Common myeloid progenitor, CD34-positive (primary cell): ENCODE measurements around the gene CDKL2.

Source experiments
- CTCF ChIA-PET: fragments of 350-600 bp; sonication (Branson Sonifier 250); formaldehyde crosslinking; loops from one replicate; lab custom pipeline; 2021; ENCODE audit warnings: antibody characterized with exemption; lab: Charles Lee
- POLR2A ChIA-PET: fragments of 350-600 bp; sonication (Branson Sonifier 250); formaldehyde crosslinking; loops from one replicate; lab custom pipeline; 2021; ENCODE audit warnings: antibody characterized with exemption; lab: Charles Lee
- DNase-seq, 3 donors: peaks; one replicate each; pipeline versions ENCODE4 v3.0.0 to v3.0.0-alpha.2; 2013
- H3K27ac ChIP-seq, 2 experiments: 1 replicate in 1 of 2; 2 replicates in 1 of 2; pipeline ENCODE4 v1.7.0; 2013; ENCODE audit warnings: inconsistent platforms in 2 of 2, low read length in 2 of 2, mild to moderate bottlenecking in 2 of 2, low read depth in 1 of 2, moderate library complexity in 1 of 2; ENCODE audit not compliant: severe bottlenecking in 2 of 2, insufficient read depth in 1 of 2, poor library complexity in 1 of 2
- H3K27me3 ChIP-seq, 5 experiments: replicated peaks in 2 of 5; 1 replicate in 3 of 5; 2 replicates in 2 of 5; pipeline versions ENCODE4 v1.6.1 to v1.7.0; 2013; ENCODE audit warnings: low read length in 4 of 5, mild to moderate bottlenecking in 2 of 5, moderate library complexity in 2 of 5, inconsistent platforms in 1 of 5; ENCODE audit not compliant: insufficient read depth in 5 of 5, control insufficient read depth in 4 of 5
- H3K36me3 ChIP-seq, 4 experiments: 1 replicate in 2 of 4; 2 replicates in 2 of 4; pipeline versions ENCODE4 v1.6.1 to v1.7.0; 2013; ENCODE audit warnings: low read length in 3 of 4, control low read depth in 1 of 4, mild to moderate bottlenecking in 1 of 4; ENCODE audit not compliant: control insufficient read depth in 4 of 4, insufficient read depth in 4 of 4
- H3K4me1 ChIP-seq, 4 experiments: 1 replicate in 3 of 4; 2 replicates in 1 of 4; pipeline versions ENCODE4 v1.6.1 to v1.7.1; 2013; ENCODE audit warnings: low read length in 3 of 4, mild to moderate bottlenecking in 3 of 4, control low read depth in 1 of 4, inconsistent platforms in 1 of 4, moderate library complexity in 1 of 4; ENCODE audit not compliant: control insufficient read depth in 4 of 4, insufficient read depth in 4 of 4; ENCODE audit errors: control extremely low read depth in 1 of 4
- H3K4me3 ChIP-seq, 7 experiments: 1 replicate in 4 of 7; 2 replicates in 3 of 7; pipeline versions ENCODE4 v1.5.1 to v1.7.0; 2013; ENCODE audit warnings: mild to moderate bottlenecking in 7 of 7, low read length in 6 of 7, moderate library complexity in 6 of 7, inconsistent platforms in 2 of 7, low read depth in 2 of 7, control low read depth in 1 of 7; ENCODE audit not compliant: insufficient read depth in 4 of 7, control insufficient read depth in 1 of 7; ENCODE audit errors: extremely low read depth in 1 of 7
- H3K9me3 ChIP-seq, 5 experiments: 1 replicate in 4 of 5; 2 replicates in 1 of 5; pipeline versions ENCODE4 v1.6.1 to v1.7.1; 2013; ENCODE audit warnings: low read length in 4 of 5, mild to moderate bottlenecking in 2 of 5, inconsistent platforms in 1 of 5, low read depth in 1 of 5, moderate library complexity in 1 of 5; ENCODE audit not compliant: control insufficient read depth in 4 of 5, insufficient read depth in 2 of 5; ENCODE audit errors: control extremely low read depth in 1 of 5
- WGBS: methylation state at CpG from one replicate; pipeline ENCODE4 v1.1.5; 2013; ENCODE audit not compliant: insufficient coverage; 5-methylcytosine and 5-hydroxymethylcytosine counted together

Gene CDKL2

GRCh38 chr4:75565481-75565880, 64.8 kb downstream of the CDKL2 start:
- no peaks in the 10 kb centered on the region for H3K27me3 ChIP-seq
- CTCF ChIA-PET: no interaction called here
- peaks cover 0 to 21% (median 6%) of the 10 kb centered on the region in 4 experiments for H3K4me1 ChIP-seq
- H3K9me3 ChIP-seq: no peaks in the 10 kb centered on the region
- H3K27ac ChIP-seq: no peak overlapping the region
- POLR2A ChIA-PET: interaction anchor here (0.6 kb wide), 1 partner anchor 203 kb away, joined by 3 read pairs; no protein-coding TSS in a partner anchor
- DNase-seq: peak; percentile 26 to 77 (median 64)
- H3K4me3 ChIP-seq: no peak overlapping the region
- H3K36me3 ChIP-seq: no peaks in the 10 kb centered on the region

- no peak overlapping the region for H3K4me3 ChIP-seq
- POLR2A ChIA-PET: no interaction called here
- CTCF ChIA-PET: no interaction called here
- peaks cover 0 to 2% (median 0%) of the 10 kb centered on the region in 5 experiments for H3K27me3 ChIP-seq
- H3K36me3 ChIP-seq: no peaks in the 10 kb centered on the region
- H3K27ac ChIP-seq: no peak overlapping the region
- no peaks in the 10 kb centered on the region for H3K9me3 ChIP-seq
- H3K4me1 ChIP-seq: peaks cover 0 to 21% (median 6%) of the 10 kb centered on the region in 4 experiments
- WGBS: 100% methylated on average over 3 of the region's 11 CpGs
- no peak for DNase-seq
Observed at GRCh38 chr4:75564023-75564422, 66.3 kb downstream of the CDKL2 start.

DNA sequence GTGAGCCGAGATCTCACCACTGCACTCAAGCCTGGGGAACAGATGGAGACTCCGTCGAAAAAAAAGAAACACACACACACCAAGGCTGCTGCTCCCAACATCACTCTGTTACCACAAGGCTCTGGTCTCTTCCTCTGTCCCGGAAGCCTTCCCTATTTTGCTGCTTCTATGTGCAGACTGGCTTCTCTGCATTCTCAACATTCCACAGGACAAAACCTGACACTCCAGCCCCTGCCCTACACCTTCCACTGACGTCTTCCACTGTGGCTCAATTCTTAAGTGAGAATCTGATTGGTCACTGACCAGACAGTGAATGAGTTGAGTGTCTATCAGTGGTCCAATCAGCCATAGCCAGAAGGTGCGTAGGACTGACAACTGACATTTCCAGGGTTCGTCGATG, 68.5 kb downstream of the CDKL2 start:
- ChIA-PET CTCF (interaction anchor here (1.2 kb wide), 1 partner anchor 9 kb away, joined by 7 read pairs; no protein-coding TSS in a partner anchor), POLR2A (no interaction called here)
- H3K4me1 ChIP-seq: peaks cover 0 to 14% (median 6%) of the 10 kb centered on the region in 4 experiments
- 95% methylated on average over 5 of the region's 8 CpGs for WGBS
- no peak overlapping the region for H3K4me3 ChIP-seq
- no peaks in the 10 kb centered on the region for H3K9me3 ChIP-seq
- H3K27me3 ChIP-seq: peaks cover 0 to 2% (median 0%) of the 10 kb centered on the region in 5 experiments
- no peak for DNase-seq
- H3K27ac ChIP-seq: no peak overlapping the region
- H3K36me3 ChIP-seq: no peaks in the 10 kb centered on the region

DNA sequence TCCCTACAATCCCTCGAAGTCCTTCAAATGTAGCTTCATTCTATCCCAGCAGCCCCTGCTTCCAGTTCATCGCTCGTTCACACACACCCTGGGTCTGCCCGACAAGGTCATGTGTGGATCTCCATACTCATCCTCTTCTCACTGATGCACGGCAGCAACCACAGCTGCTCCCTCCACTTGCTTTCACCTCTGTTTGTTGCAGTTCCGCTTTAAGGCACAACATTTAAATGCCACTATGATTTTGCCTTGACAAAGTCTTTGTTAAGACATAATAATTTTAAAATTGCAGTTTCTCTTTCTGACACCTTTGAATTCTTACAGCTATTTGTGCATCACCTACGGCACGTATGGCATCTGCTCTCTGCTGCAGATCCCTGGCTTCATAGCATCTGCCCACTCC, 72.6 kb downstream of the CDKL2 start:
- Histone ChIP-seq H3K36me3 (no peaks in the 10 kb centered on the region), H3K27me3 (peaks cover 0 to 2% (median 0%) of the 10 kb centered on the region in 5 experiments), H3K9me3 (no peaks in the 10 kb centered on the region), H3K4me3 (no peak overlapping the region), H3K27ac (no peak overlapping the region), H3K4me1 (peaks cover 0 to 3% (median 0%) of the 10 kb centered on the region in 4 experiments)
- no peak for DNase-seq
- CTCF ChIA-PET: no interaction called here
- POLR2A ChIA-PET: no interaction called here
- WGBS: 90% methylated on average over 7 of the region's 8 CpGs

DNA sequence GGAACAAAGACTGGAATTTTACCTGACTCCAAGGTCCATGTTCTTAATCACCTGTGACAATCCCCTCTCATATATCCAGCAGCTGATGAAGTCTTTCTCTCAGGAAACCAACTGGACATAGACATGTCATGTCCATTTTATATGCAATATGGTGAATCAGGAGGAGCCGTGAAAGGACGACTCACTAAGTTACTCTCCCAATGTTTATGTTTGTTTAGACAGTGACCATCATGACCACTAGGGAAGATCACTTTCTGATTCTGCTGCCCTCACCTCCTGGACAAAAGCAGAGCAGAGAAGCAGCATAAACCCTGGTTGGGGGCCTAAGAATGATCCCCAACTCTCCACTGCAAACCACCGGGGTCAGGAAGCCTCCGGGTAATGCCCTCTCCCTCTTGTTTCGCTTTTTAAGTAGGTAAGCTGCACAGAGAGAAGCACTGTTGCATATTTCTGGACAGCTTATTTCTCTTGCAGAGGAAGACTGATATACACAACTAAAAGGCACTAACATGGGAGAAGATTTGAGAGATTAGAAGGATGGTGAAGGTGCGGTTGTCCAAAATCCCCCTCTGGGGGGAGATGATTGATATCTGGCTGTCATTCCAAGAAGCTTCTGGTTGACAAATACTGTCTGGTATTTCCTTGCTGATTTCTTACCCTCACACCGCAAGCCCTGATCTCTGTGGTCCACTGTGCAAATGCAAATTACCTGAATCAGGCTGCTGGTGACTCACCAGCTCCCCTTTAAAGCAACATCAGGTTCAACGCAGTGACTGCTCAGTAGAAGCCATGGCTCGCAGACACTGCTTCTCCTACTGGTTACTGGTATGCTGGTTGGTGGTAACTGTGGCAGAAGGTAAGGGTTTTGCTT, 74.8 kb downstream of the CDKL2 start, which contains the start of gene ODAPH:
ODAPH (plus strand) TSS at position 773 of the 871 bp plus-strand sequence; CDS start at position 790, 17 bp downstream.
- no peaks in the 10 kb centered on the region for H3K36me3 ChIP-seq
- WGBS: 84% methylated on average over 5 of the region's 9 CpGs
- ChIA-PET POLR2A (no interaction called here), CTCF (interaction anchor here (0.5 to 2.3 kb wide), 4 partner anchors 15 to 198 kb away, joined by 3 to 8 read pairs (median 4); no protein-coding TSS in a partner anchor)
- peaks cover 0 to 2% (median 0%) of the 10 kb centered on the region in 5 experiments for H3K27me3 ChIP-seq
- H3K27ac ChIP-seq: no peak within 1 kb of the TSS
- peaks cover 0 to 3% (median 0%) of the 10 kb centered on the region in 4 experiments for H3K4me1 ChIP-seq
- no peak within 1 kb of the TSS for H3K4me3 ChIP-seq
- no peaks in the 10 kb centered on the region for H3K9me3 ChIP-seq
- peak in 1 of 3 donors; percentile 17 for DNase-seq

- Histone ChIP-seq H3K9me3 (no peaks in the 10 kb centered on the region), H3K36me3 (no peaks in the 10 kb centered on the region), H3K4me3 (no peak overlapping the region), H3K27ac (no peak overlapping the region), H3K4me1 (peaks cover 0 to 3% (median 0%) of the 10 kb centered on the region in 4 experiments), H3K27me3 (no peaks in the 10 kb centered on the region)
- CTCF ChIA-PET: no interaction called here
- POLR2A ChIA-PET: no interaction called here
- no peak for DNase-seq
Observed at GRCh38 chr4:75552452-75552851, 77.9 kb downstream of the CDKL2 start.

DNA sequence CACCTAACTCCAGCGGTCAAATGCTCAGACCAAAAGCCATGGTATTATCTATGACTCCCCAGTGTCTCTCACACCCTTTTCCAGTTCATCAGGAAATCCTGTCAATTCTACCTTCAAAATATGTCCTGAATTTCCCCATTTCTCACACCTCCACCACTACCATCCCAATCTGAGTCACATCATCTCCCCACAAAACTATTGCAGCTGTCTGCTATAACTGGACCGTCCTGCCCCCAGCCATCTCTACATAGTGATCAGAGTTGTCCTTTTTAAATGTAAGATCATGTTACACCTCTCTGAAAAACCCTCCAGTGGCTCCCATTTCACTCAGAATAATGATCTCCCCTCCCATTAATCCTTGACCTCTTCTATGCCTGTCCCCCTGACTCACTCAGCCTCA, 81.3 kb downstream of the CDKL2 start:
- H3K4me3 ChIP-seq: no peak overlapping the region
- H3K4me1 ChIP-seq: no peaks in the 10 kb centered on the region
- no peaks in the 10 kb centered on the region for H3K9me3 ChIP-seq
- no peaks in the 10 kb centered on the region for H3K27me3 ChIP-seq
- POLR2A ChIA-PET: no interaction called here
- CTCF ChIA-PET: interaction anchor here (1.2 kb wide), 1 partner anchor 10 kb away, joined by 3 read pairs; no protein-coding TSS in a partner anchor
- no peak for DNase-seq
- WGBS: 83% methylated on average over 2 of the region's 2 CpGs
- H3K36me3 ChIP-seq: peaks cover 0 to 5% (median 0%) of the 10 kb centered on the region in 4 experiments
- no peak overlapping the region for H3K27ac ChIP-seq
